GM18520 (cell line): Measurements from ENCODE around the gene PDIK1L.

ENCODE experiments used
- ATAC-seq: cut with Tn5 transposase; IDR thresholded peaks from one replicate; pipeline ENCODE4 v1.9.1; 2021; ENCODE audit not compliant: unreplicated experiment

Gene PDIK1L

DNA sequence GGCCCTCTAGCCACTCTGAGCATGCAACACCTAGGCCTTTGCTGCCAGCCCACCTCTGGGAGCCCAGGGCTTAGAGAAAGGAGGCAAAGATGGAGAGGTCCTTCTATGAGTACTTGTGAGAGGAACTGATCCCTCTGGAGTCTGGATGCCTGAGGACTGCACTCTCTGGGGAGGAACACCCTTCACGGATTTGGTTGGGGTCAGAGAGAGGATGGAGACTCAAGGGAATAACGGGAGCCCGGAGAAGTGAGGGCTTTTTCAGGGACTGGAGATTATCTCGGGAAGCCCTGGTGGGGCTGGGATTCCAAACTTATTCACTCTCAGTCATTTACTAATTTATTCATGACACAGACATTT is 57.6 kb downstream of the PDIK1L start:
- no peak for ATAC-seq

DNA sequence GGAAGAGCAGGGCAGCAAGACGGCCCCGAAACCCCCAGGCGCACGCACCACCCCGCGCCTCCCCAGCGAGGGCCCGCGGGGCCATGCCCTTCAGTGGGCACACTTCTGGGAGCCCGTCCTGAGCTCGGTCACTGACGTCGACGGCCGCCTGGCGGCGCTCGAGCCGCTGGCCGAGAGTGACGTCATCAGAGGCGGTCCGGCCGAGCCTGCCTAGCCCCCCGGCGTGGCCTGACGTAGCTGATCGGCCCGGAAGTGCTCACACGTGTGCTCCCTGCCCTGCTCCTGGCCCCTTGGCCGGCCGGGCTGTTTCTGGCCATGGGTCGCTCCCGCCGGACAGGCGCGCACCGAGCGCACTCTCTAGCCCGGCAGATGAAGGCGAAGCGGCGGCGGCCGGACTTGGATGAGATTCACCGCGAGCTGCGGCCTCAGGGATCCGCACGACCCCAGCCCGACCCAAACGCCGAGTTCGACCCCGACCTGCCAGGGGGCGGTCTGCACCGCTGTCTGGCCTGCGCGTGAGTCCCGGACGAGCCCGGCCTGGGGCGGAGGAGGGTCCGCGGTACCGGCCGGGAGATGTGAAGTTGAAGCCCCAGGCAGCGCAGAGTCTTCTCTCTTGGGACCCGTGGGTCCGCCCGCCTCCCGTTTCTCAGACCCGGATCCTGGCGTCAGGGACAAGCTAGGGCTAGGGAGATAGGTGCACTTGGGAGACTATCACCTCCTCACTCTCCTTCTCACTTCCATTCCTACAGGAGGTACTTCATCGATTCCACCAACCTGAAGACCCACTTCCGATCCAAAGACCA is 58.2 kb downstream of the PDIK1L start, which contains the start of gene ZNF593:
Gene ZNF593, plus strand, starts transcription at position 240 of the 803 bp plus-strand sequence. Its CDS starts 76 bp downstream, at position 316.
- peak; percentile 72 for ATAC-seq

DNA sequence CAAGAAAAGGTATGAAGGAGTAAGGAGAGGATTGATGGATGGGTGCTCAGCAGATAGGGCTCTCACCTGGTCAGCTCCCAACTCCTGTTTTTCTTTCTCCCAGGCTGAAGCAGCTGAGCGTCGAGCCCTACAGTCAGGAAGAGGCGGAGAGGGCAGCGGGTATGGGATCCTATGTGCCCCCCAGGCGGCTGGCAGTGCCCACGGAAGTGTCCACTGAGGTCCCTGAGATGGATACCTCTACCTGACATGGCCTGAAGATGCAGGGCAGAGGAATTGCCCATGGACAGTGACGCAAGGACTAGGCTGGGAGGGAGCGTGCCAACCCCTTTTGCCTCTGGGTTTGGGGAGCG is 58.8 kb downstream of the PDIK1L start:
- no peak for ATAC-seq

DNA sequence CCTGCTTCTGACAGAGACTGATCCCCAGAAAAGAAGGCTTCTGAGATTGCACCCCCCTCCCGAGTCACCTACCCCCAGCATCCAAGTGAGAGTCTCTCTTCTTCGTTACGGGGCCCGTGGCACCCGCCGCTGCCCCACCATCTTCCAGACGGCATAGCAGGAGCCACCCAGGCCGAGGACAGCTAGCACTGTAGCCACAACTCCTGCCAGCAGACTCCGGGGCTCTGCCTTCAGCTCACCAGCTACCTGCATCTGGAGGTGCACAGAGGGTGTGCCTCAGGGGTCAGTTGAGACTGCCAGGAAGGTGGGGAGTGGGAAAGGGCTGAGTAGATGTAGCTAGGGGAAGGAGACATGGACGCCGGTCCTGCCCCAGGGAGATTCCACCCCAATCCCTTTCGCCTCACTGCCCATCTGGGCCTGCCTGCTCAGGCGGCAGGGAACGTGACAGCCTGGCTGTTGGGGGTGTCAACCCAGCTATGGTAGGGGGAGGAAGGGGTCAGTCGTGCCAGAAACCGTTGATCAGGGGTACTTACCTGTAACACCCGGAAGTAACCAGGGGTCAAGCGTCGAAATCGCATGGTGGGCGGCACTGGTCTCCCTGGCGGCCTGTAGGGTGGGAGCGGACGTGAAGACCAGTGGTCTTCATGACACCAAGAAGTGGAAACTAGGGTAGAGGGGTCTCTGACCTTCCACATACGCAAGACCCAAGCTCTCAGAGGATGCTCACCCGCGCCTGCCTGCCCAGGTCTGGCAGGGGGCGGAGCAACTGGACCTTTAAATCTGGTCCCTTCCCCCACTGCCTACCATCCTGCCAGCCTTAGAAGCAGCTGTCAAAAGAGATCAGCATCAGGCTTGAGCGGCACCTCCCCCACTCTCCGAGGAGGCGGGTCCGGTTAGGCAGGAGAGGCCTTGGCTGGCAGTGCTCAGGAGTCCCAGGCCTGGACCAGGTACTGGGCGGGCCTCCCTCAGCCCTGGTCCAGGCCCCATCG is 59.8 kb downstream of the PDIK1L start, which contains the start of gene ZNF593OS:
Gene ZNF593OS, minus strand, starts transcription at position 749 of the 989 bp plus-strand sequence. Its CDS starts 171 bp downstream, at position 578.
- no peak for ATAC-seq
